Erythroblast (primary cell): ENCODE results near the gene RAB3IP.

Experiments
- DNase-seq, 2 experiments: peaks; one replicate each; lab custom pipeline; 2025; lab: John Stamatoyannopoulos, UW
- GATA1 ChIP-seq: IDR thresholded peaks from 2 replicates; pipeline ENCODE4 v1.6.1; 2011; ENCODE audit warnings: low read depth, mild to moderate bottlenecking, control low read depth, low read length, moderate library complexity
- POLR2A ChIP-seq: IDR thresholded peaks from 2 replicates; pipeline ENCODE4 v1.6.1; 2011; ENCODE audit warnings: mild to moderate bottlenecking, low read length

RAB3IP gene, protein sequence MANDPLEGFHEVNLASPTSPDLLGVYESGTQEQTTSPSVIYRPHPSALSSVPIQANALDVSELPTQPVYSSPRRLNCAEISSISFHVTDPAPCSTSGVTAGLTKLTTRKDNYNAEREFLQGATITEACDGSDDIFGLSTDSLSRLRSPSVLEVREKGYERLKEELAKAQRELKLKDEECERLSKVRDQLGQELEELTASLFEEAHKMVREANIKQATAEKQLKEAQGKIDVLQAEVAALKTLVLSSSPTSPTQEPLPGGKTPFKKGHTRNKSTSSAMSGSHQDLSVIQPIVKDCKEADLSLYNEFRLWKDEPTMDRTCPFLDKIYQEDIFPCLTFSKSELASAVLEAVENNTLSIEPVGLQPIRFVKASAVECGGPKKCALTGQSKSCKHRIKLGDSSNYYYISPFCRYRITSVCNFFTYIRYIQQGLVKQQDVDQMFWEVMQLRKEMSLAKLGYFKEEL

DNA sequence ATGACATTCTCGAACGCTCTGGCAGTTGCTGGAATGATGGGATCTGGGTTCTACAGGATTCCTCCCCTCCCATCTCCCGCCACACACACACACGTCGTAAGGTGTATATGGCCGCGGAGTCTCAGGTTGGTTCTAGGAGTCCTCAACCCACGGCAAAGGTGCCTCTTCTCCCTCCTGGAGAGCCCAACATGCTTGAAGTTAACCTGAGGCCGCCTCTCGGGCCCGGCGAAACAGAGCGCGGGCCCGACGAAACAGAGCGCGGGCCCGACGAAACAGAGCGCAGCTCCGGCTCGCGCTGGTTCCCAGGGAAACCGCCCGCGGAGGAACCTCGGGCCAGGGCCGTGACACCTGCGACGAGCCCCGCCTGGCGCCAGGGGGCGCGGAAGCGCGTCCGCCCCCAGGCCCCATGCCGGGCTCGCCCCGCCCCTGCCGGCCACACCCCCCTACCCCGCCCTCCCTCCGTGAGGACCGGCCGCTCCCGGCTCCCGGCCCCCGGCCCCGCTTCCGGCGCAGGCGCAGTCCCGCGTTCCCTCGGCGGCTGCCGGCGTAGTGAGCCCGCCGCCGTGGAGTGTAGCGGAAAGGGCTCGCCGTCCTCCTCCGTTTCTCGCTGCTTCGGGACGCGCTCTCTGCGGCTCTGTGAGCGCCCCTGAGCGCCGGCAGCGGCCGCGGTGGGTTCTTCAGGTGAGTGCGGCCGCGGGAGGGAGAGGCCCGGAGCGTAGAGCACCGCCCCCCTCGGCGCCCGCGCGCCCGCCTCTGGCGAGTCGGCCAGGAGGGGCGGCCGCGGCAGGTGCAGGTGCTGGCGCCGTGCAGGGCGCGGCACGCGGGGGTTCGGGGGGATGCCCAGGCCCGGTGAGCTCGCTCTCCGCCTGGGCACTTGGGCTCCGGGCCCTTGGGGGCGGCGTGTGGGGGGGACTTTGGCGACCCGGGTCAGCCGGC, at the start of gene RAB3IP:
Gene RAB3IP (plus strand): TSS at position 510 of the 936 bp plus-strand sequence. CDS start 16,549 bp downstream, outside the sequence.
- peak; percentile 92 to 97 for DNase-seq
- TF ChIP-seq POLR2A (no peak), GATA1 (no peak)

DNA sequence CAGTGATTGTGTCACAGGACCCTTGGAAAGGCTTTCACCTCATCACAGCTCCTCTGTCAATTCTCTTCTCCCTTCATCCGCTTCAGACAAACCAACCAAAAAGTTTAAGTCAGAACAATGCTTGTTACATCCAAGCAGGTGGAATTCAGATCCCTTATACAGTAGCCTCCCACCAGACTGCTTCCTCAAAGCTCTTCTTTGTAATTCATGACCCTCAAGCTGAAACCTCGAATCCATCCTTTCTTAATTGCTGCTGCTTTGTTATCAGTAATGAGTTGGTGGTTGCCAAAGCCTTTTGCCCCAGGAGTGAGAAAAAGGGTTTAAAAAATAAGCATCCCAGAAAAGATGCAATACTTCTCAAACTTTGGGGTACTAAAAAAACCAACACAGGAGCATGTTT, 49.0 kb upstream of the RAB3IP start:
- DNase-seq = no peak
- no peak for TF ChIP-seq POLR2A
- TF ChIP-seq GATA1 = no peak

DNA sequence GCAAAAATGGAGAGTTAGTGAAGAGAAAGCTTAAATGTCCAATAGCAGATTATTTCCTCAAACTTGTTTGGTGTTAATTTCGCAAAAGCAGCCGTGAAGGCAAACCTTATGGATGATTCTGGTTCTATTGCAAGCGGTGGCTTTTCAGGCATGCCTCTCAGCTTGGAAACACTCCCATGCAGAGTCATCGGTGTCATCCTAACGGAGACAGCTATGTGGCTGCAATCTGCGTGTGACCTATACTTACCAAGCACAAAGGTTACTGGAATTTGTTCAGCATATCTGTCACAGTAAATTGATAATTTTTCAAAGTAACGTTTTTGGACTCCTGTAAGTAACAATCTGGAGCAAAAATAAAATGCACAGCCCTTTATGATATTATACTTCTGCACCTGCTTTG, 44.5 kb upstream of the RAB3IP start:
- DNase-seq = peak in 1 of 2 experiments; percentile 21
- TF ChIP-seq GATA1 (no peak), POLR2A (no peak)

DNA sequence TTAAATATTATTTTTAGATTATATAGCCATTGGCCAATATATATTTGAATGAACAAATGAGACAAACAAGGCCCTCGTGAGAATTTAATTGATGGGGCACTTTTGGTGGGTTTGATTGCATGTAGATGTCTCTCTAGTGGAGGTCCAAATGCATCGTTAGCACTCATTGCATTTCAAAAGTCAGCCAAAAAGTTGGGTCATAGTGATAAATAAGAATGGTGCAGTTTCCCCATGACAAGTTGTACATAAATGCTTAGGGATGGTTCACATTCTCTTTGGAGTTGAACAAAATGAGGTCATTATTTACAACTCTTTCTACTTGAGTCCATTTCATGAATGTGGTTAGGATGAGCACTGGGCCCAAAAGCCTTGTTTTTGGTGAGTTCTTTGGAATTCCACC, 40.6 kb upstream of the RAB3IP start:
- DNase-seq = peak; percentile 32 to 36
- TF ChIP-seq POLR2A (no peak), GATA1 (no peak)

DNA sequence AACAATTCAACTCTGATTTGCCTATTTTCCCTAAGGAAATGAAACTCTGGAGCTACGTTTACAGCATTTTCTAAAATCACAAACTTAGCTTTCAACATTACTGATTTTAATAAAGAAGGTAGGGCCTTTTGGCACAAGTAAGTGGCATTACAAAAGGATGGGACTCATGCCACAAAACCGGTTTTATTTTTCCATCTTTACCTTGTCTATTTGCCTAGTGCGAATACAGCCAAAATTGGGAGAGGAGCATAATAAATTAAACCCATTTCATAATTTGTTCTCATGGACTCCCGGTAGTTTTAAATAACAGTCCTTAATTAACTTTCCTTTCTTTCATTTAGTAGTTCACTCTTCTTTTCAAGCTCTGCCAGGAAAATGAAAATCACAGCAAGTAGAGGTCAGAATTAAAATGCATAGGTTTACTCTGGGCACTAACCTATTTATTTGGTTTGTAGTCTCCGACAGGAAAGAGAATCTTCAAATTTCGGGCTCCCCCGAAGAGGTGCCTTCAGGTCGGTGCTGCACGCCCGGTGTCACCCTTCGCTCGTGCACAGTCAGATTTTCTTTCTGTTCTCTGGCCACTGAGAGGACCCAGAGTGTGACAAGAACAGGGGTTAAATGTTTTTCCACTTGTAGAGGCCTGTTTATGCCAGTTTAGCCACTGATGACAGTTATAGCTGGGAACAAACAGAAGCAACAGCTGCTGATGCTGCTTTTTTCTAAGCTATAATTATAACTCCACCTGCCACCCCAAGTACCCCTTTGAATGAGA, 39.7 kb upstream of the RAB3IP start, which contains the start of gene BEST3:
Gene BEST3 (minus strand): TSS at position 535 of the 772 bp plus-strand sequence. CDS start 1,505 bp downstream, outside the sequence.
- TF ChIP-seq POLR2A (no peak), GATA1 (no peak)
- no peak for DNase-seq

DNA sequence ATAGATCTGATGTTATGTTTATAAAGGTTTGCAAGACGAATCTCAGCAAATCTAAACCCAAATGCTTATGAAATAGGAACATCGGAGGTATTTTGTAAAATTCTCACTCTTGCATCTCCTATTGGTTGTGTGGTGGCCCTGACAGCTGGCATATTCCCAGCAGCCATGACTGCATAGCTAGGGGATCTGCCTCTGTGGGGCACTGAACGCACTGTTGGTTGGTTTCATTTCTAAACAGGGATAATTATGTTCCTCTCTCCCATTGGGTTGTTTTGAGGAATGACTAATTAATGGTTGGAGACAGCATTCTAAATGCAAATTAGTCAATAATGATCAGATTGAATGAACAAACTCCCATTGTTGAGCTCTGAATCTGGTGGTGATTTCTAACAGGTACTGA, 36.8 kb upstream of the RAB3IP start:
- TF ChIP-seq POLR2A (no peak), GATA1 (no peak)
- no peak for DNase-seq

DNA sequence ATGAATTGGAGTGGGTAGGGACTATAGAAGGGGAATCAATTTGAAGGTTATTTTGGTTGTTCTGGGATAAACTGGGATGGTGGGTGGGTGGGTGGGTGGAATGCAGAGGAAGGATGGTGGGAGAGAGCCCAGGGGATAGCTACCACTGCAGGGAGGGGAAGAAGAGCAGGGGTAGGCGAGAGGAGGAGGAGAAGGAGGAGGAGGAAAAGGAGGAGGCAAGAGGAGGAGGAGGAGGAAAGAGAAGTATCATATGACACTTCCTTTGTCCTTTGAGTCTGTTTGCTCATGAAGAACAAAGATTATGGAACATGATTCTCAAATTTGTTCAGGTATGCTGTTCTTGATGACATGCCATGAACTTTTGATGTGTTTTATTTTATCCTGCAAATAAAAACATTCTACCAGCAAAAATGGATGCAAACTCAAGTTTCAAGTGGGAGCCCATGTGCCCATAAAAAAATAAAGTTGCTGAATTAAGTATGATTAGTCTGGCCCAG, 35.5 kb upstream of the RAB3IP start:
- DNase-seq = no peak
- TF ChIP-seq POLR2A (no peak), GATA1 (no peak)

DNA sequence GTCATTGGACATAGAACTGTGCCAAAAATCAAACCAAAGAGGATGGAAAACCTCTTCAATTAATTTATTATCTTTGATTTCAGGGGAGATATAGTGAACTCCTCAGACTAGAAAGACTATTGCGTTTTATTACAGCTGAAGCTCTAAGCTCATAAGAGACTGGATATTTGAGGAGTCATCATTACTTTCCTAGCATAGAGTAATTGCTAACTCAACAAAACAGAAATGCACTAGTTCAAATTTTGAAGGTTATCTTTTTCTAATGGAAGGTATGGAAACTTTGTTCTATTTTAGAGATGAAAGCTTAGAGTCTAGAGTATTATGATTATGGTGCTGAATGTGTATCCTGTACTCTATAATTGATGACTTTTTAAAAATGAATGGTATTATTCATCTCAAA, 34.3 kb upstream of the RAB3IP start:
- no peak for TF ChIP-seq POLR2A
- TF ChIP-seq GATA1 = no peak
- DNase-seq = no peak

DNA sequence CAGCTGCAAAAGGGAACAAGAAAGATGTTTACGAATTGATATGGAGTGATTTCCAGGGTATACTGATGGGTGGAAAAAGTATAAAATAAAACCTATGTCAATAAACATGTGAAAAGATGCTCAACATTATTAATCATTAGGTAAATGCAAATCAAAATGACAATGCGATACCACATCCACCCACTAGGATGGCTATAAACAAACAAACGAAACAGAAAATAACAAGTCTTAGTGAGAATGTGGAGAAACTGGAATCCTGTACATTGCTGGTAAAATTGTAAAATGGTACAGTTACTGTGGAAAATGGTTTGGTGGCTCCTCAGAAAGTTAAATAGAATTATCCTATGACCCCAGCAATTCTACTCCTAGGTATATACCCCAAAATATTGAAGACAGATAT, 30.0 kb upstream of the RAB3IP start:
- DNase-seq = no peak
- TF ChIP-seq POLR2A (no peak), GATA1 (no peak)

DNA sequence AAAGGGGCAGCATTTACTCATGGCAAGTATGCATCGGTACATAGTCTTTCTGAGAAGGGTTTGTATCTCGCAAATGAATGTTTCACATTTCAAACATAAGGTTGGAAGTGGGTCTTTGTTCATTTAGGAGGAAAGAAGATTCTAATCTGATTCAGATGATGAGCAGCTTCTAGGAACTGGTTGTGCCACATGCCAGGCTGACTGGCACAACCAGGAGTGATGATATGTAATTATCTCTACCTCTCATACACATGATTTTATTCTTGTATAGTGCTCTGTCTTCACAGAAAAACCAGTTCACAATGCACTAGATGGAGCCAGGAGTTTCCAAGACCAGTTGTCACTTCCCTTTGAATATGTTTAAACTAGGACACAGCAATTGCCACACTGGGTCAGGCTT, 25.8 kb upstream of the RAB3IP start:
- DNase-seq = no peak
- TF ChIP-seq POLR2A = no peak
- TF ChIP-seq GATA1 = no peak

DNA sequence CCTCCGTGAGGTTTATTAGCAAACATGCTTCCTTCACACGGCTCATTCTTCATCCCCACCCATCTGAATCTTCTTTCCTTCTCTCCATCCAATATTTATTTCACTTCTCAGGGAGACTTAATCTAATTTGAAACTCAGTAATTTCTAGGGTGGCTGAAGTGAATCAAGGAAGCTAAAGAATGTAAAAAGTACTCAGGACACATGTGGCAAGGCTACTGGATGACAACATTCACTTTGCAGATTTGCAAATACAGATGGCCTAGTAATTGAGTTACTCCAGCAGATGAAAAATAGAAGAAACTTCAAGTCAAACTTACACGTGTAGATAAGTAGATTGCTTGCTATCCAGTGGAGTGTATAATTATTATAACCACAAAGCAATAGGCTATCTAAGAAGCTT, 24.1 kb upstream of the RAB3IP start:
- TF ChIP-seq POLR2A (no peak), GATA1 (no peak)

DNA sequence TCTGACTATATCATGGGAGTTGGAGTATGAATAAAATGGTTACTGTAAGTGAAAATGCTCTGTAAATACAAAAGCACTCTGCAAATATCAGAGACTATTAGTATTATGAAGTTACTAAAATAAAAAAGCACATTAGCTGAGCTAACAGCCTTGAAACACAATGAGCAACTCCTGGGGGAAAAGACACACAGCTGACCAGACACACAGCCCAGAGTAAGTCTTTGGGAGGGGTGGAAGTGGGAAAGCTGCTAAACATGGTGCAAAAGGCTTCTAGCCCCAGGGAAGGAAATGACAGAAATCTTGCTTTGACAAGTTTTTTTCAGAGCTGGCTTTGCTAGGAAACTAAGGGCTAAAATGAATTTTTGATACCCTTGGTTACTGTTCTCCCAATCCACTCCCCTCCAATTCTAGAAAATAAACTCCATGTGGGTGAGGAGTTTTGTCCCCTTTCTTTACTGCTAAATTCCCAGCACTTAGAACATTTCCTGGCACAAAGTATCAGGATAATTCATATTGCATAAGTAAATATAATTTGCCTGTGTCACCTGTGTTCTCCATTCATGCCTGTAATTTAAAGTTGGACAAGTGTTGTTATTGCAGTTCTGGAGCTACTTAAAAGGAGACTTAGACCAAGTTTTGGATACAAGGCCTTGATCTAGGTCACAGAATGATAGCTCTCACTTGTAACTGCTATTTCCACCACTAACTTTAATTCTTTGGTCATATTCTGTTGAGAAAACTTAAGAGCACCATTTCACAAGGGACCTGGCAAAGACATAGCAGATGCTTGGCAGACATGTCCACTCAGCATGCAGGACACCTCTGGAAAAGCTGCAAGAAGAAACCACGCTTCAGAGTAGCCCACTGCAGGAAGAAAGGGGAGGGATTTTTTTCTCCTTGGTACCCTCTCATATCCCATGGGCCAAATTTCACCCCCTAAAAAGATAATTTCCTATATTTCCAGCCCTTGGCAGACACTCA, 19.0 kb upstream of the RAB3IP start:
- DNase-seq = no peak
- TF ChIP-seq GATA1 (no peak), POLR2A (no peak)

More for the DNA sequence above, 24.1 kb upstream of the RAB3IP start:
- DNase-seq = no peak
